ENCODE measurements around the gene ZFAND3.
A peak's percentile ranks its signal among the peaks of the same experiment; 100 is the strongest.

Gene ZFAND3

DNA sequence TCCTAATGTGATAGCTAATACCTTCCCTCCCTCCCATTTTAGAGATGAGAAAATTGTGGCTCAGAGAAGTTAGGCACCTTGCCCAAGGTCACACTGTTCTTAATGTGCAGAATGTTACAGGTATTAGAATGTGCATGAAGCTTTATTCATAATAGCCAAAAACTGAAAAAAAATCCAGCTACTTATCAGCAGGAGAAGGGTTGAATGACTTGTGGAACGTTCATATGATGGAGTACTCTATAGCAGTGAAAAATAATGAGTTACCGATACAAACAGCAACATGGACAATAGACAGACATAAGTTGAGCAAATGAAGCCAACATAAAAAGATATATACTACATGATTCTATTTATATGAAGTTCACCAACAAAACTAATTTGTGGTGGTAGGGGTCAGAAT is 37.7 kb upstream of the ZFAND3 start:
- TF ChIP-seq, protein P1, sequence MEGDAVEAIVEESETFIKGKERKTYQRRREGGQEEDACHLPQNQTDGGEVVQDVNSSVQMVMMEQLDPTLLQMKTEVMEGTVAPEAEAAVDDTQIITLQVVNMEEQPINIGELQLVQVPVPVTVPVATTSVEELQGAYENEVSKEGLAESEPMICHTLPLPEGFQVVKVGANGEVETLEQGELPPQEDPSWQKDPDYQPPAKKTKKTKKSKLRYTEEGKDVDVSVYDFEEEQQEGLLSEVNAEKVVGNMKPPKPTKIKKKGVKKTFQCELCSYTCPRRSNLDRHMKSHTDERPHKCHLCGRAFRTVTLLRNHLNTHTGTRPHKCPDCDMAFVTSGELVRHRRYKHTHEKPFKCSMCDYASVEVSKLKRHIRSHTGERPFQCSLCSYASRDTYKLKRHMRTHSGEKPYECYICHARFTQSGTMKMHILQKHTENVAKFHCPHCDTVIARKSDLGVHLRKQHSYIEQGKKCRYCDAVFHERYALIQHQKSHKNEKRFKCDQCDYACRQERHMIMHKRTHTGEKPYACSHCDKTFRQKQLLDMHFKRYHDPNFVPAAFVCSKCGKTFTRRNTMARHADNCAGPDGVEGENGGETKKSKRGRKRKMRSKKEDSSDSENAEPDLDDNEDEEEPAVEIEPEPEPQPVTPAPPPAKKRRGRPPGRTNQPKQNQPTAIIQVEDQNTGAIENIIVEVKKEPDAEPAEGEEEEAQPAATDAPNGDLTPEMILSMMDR (conservative IDR thresholded peaks at IDR 0.05; ENCODE audit: low read depth, low read length) = no peak
- no peak for DNase-seq (ENCODE audit: low read depth)
- no peak overlapping the region for H3K4me3 ChIP-seq (ENCODE audit: low read depth, low read length)

DNA sequence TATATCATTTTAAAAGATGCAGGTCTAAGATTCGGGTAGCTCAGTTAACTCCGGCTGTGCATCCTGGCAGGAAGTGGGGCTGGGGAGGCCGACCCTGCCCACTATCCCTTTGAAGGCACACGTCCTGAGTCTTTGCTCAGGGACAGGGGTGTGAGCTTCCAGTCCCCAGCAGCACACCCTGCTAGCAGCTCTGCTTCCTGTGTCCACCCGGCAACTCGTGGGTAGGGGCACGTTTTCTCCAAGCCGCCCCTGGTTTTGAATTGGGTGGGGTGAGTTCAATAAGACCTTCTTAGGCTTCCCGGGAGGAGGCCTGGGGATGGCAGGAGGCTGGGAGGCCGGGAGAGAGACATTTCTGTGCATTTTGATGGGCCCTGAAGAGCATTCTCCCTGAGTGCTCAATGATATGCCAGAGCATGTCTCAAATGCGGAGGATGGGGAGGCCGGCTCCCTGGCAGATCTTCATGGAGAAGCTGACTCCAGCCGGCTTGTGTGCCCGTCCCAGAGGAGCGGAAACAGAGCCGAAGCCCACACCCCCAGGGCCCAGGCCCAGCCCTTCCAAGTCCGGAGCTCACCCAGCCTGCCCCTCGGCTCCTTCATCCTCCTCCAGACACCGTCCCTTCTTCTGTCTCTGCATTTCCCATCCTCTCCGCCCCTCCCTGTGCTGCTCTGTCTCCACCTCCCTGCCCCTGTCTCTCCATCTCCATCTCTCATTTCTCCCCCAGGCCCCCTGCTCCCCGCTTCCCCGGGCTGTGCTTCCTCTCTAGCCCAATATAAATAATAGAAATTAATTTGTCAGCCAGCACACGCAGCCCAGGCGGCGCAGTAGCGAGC is 36.3 kb upstream of the ZFAND3 start:
- peak; percentile 29 for DNase-seq (ENCODE audit: low read depth)
- peak overlapping the region; percentile 59 for H3K4me3 ChIP-seq (ENCODE audit: low read depth, low read length)
- TF ChIP-seq, protein P1 (conservative IDR thresholded peaks at IDR 0.05; ENCODE audit: low read depth, low read length) = no peak

DNA sequence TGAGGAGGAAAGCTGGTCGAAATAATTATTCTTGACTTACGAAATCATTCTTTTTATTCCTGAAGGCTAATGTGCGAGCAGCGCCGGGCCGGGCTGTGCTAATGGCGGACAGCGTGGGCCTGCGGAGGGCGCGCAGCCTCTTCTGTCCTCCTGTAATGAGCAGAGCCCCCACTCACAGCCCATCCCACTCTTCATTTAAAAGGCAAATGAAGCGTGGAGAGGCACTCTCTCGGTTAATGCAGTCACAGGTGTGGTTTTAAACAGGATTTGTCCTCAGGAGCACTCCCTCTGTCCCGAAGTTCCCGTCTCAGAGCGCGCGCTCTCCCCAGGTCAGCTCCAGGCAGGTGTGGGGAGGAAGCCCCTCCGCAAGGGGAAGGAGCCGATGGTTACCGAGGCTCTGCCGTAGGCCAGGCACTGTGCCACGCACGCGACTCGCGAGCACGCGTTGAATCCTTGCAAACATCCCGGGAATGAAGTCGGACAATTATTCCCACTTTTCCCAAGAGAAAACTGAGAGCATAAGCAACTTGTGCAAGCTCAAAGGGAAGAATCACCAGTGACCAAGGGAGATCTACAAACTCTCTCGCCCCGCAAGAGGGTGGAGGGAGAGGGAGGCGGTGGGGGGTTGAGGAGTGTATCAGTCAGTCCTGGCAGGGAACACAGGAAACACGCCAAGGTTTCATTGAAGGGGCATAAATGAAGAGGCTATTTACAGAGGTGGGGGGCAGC is 35.5 kb upstream of the ZFAND3 start:
- TF ChIP-seq, protein P1 (conservative IDR thresholded peaks at IDR 0.05; ENCODE audit: low read depth, low read length) = no peak
- H3K4me3 ChIP-seq (ENCODE audit: low read depth, low read length) = peak overlapping the region; percentile 59
- peak; percentile 50 for DNase-seq (ENCODE audit: low read depth)

DNA sequence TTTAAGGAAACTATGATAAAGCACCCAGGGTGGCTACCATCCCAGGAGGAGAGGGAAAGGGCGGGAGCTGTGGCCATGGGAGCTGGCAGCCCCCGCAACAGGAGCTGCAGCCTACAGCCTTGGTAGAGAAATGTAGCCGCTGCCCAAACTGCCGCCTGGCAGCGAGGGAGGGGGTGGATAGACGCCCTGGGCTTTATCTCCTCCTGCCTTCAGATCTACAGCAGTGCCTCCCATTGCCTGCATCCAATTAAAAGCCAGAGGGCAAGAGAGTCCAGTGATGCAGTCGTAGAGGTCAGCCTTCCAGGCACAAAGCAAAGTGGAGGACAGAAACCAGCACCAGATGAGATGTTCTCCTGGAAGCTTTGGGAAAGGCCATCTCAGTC is 35.0 kb upstream of the ZFAND3 start:
- H3K4me3 ChIP-seq (ENCODE audit: low read depth, low read length) = no peak overlapping the region
- DNase-seq (ENCODE audit: low read depth) = no peak
- TF ChIP-seq, protein P1 (conservative IDR thresholded peaks at IDR 0.05; ENCODE audit: low read depth, low read length) = no peak

DNA sequence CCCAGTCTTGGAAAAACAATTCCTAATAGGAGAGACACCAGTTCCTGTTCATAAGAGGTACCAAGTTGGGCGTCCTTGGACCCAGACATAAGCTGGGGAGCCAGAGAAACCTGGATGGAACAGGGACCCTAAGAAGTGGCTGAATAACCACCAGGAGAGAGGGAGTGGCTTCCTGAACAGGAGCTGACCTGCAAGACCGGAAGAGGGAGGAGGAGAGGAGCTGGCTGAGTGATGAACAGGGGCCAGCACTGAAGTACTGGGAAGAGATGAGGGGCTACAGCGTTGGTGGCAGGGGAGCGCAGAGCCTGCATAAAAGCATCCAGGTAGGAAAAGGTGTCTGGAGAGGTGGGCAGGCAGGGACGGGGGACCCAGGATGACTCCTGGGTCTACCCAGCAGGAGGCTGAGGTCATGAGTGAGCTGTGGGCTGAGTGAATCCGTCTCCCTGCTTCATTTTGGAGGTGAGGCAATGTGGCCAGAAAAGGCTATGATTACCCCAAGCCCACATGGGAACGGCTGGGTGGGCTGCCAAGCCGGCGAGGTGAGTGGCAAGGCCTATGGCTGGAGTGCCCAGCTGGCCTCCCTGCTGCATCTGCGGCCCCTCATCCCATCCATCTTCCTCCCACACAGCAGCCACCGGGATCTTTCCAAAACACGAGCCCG is 34.4 kb upstream of the ZFAND3 start:
- H3K4me3 ChIP-seq (ENCODE audit: low read depth, low read length) = no peak overlapping the region
- TF ChIP-seq, protein P1 (conservative IDR thresholded peaks at IDR 0.05; ENCODE audit: low read depth, low read length) = no peak
- DNase-seq (ENCODE audit: low read depth) = no peak

DNA sequence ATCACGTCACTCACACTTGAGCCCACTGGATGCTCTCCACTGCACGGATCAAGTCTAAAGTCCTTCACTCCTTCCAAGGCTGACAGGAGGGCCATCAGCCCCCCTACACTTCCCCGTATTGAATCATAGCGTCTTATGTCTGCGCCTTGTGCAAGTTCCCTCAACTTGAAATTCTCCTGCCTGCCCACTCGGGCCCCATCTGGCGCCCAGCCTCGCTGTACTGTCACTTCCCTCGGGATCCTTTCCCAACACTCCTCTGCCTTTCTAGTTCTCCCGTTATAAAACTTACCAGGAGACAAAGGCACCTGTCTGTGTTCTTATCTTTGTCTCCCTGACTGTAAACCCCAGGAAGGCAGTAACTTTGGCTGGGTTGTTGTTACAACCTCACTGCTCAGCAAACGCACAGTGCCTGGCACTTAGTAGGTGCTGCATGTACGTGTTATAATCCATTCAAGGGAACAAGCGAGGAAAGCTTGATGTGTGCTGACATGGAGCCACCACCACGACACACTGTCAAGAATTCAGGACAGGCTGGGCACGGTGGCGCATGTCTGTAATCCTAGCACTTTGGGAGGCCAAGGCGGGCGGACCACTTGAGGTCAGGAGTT is 33.8 kb upstream of the ZFAND3 start:
- no peak overlapping the region for H3K4me3 ChIP-seq (ENCODE audit: low read depth, low read length)
- no peak for DNase-seq (ENCODE audit: low read depth)
- TF ChIP-seq, protein P1 (conservative IDR thresholded peaks at IDR 0.05; ENCODE audit: low read depth, low read length) = no peak

Measured in choroid plexus epithelial cell (primary cell).